Activated T-helper 2 cell treated with anti-CD3 and anti-CD28 coated beads, Interferon-gamma antibody, Interleukin-2, Interleukin-4, amounts not matched to agents 10 μg/mL and 5 μg/mL and 100 μg/mL, durations not matched to agents 14 hours and 24 hours and 36 hours (primary cell): Measurements from ENCODE around the gene PIP5K1C. TPM values are rescaled to one million over a fixed set of nuclear protein-coding genes. Genes with fewer than 3 reads are reported as not detected.

Experiments
- DNase-seq: peaks from one replicate; pipeline ENCODE4 v3.0.0; 2021; ENCODE audit warnings: low spot score
- H3K27ac Mint-ChIP-seq: one replicate; pipeline ENCODE4 v1.8.0; 2021; ENCODE audit warnings: mixed read lengths
- H3K27me3 Mint-ChIP-seq: one replicate; pipeline ENCODE4 v1.8.0; 2021; ENCODE audit warnings: low read depth, mixed read lengths
- H3K36me3 Mint-ChIP-seq: one replicate; pipeline ENCODE4 v1.8.0; 2021; ENCODE audit warnings: low read depth, mixed read lengths
- H3K4me1 Mint-ChIP-seq: one replicate; pipeline ENCODE4 v1.8.0; 2021; ENCODE audit warnings: low read depth, mixed read lengths
- H3K4me3 Mint-ChIP-seq: one replicate; pipeline ENCODE4 v1.8.0; 2021; ENCODE audit warnings: low read depth, mild to moderate bottlenecking, moderate library complexity, mixed read lengths
- H3K9me3 Mint-ChIP-seq: one replicate; pipeline ENCODE4 v1.8.0; 2021; ENCODE audit warnings: mixed read lengths
- intact Hi-C: fragments of 100-400 bp; cut with micrococcal nuclease; formaldehyde crosslinking; loops from one replicate; pipeline ENCODE4 v1.15.1; 2023
- total RNA-seq: library from RNA; stranded (reverse); gene quantifications from 2 replicates; pipeline ENCODE4 v1.2.3, GENCODE V29; 2022

The PIP5K1C gene
- total RNA-seq, 1 donor from 2014 or later = 22.5 TPM

DNA sequence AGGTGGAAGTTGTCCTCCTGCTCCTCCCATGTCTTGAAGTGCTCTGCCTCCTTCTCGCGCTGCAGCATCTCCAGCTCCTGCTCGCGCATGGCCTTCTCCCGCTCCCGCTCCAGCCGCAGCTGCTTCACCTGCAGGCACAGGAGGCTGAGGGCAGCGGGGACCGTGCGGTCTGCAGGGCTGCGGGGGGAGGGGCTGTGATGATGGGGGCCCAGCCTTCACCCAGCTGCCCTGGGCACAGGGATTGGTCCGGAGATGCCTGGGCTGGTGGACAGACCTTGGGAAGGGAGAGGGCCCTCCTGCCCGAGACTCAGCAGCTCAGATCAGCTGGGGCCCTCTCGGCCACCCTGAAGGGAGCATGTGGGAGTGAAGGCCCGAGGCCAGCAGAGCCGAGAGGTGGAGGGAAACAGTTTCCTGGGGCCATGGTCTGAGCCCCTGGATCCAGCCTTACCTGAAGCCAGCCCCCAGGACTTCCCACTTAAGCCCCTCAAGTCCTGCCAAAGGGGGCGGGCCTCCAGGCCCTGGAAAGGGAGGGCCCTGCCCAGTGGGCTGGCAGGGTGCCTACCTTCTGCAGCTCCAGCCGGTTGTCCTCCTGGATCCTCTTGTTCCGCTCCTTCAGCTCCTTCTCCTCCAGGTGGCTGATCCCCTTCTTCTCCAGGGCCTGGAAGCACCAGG, 80.0 kb downstream of the PIP5K1C start:
- DNase-seq = no peak
- H3K4me3 Mint-ChIP-seq = no peak overlapping the region
- peaks cover 16% of the 10 kb centered on the region for H3K4me1 Mint-ChIP-seq
- no peak overlapping the region for H3K27ac Mint-ChIP-seq
- no peaks in the 10 kb centered on the region for H3K27me3 Mint-ChIP-seq
- intact Hi-C loops = no loop called here
- no peaks in the 10 kb centered on the region for H3K9me3 Mint-ChIP-seq
- peaks cover 14% of the 10 kb centered on the region for H3K36me3 Mint-ChIP-seq

DNA sequence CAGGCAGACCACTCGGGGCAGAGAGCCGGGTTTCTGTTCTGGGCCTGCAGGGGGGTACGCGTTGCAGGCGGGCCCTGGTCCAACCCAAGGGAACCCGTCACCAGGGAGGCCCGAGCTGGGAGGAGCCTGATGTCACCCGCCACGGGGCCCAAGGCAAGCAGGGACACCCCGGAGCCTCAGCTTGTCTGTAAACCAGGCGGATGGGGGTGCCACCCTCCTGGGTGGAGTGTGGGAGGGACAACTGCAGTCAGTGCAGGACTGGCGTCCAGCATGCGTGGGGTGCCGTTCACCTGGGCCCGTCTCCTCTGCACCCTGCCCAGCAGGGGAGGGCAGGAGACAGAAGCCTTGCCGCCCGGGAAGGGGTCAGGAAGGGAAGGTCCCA, 80.6 kb downstream of the PIP5K1C start:
- Mint-ChIP-seq H3K4me3 (no peak overlapping the region), H3K36me3 (peaks cover 14% of the 10 kb centered on the region), H3K4me1 (peaks cover 14% of the 10 kb centered on the region), H3K9me3 (no peaks in the 10 kb centered on the region), H3K27ac (no peak overlapping the region), H3K27me3 (no peaks in the 10 kb centered on the region)
- DNase-seq = no peak
- intact Hi-C loops = loop anchor here (2.0 kb wide), 1 partner anchor 75 kb away; no protein-coding TSS in a partner anchor

DNA sequence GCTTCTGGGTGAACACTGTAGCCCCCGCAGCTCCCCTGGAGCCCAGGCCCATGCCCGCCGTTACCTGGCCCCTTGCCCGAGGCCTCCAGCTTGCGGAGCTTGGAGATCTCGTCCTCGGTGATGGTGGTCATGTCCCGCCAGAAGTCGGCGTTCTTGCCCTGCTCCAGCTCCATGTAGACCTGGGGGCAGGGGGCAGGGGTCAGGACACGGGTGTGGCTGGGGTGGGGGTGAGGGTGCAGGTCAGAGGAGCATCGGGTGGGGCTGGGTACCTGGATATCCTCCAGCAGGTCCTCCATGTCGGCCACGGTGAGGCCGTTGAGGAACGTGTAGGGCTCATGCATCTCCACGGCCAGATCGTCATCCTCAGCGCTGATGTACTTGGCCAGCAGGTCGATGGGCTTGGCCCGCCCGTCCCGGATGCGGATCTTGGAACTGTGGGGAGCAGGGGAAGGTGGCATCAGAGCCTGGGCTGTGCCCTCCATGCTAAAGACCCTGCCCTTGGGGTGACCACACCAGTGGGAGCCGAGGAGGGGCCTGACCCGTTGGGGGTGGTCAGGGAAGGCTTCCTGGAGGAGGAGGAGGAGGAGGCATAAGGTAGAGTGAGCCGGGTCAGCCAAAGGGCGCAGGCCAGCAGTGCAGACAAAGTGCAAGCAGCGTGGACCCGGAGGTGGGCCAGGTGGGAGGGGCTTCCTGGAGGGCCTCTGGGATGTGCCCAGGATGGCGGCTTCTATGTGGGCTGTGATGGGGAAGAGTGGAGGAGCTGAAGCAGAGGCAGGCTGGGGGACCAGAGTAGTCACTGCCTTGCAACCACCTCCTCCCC, 81.2 kb downstream of the PIP5K1C start:
- Mint-ChIP-seq H3K36me3 (peaks cover 12% of the 10 kb centered on the region), H3K27me3 (no peaks in the 10 kb centered on the region), H3K9me3 (no peaks in the 10 kb centered on the region), H3K4me1 (peaks cover 8% of the 10 kb centered on the region), H3K4me3 (no peak overlapping the region), H3K27ac (no peak overlapping the region)
- no peak for DNase-seq
- intact Hi-C loops = loop anchor here (2.0 kb wide), 1 partner anchor 74 kb away; no protein-coding TSS in a partner anchor

DNA sequence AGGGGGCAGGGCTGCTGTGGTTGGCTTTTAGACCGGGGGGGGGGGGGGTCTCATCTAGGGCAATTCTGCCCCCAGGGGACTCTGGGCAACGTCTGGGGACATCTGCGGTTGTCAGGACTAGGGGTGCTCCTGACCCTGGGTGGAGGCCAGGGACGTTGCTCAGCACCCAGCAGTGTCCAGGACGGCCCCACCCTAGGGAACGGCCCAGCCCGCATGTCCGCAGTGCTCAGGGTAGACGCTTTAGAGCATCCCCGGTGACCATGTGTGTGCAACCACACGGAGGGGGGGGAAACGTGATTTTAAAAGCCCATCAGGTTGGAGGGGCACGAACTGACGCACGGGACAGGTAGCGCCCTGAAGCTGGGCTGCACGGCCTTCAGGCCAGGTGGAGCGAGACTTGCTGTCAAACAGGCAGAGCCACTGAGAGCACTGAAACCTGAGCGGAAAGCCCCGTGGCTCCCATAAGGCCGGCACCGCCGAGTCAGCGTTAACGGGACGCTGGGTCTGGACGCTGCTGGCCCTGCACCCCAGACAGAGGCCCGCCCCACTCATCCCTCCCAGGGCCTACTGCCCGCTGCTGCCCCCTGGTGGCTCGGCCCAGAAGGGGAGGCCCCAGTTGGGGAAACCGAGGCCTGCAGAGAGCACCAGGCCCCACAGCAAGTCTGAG, 82.0 kb downstream of the PIP5K1C start:
- no peaks in the 10 kb centered on the region for H3K9me3 Mint-ChIP-seq
- no peak overlapping the region for H3K4me3 Mint-ChIP-seq
- H3K27ac Mint-ChIP-seq = no peak overlapping the region
- H3K4me1 Mint-ChIP-seq = peaks cover 7% of the 10 kb centered on the region
- H3K27me3 Mint-ChIP-seq = no peaks in the 10 kb centered on the region
- peak; percentile 33 for DNase-seq
- intact Hi-C loops = loop anchor here (2.0 kb wide), 1 partner anchor 73 kb away; no protein-coding TSS in a partner anchor
- peaks cover 16% of the 10 kb centered on the region for H3K36me3 Mint-ChIP-seq

DNA sequence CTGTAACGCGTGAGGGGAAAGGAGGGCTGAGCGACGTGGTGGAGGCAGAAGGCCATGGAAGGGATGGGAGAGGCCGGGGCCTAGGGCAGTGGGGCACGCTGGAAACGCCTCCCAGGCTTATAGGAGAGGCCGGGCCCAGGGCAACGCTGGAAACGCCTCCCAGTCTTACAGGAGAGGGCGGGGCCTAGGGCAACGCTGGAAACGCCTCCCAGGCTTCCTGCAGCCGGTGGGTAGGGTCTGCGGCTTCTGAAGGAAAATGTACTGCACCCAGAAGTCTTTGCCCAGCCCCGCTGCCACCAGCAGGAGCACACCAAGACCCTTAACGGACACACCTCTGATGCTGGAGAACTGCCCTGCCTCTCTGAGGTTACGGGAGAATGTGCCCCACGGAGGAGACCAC, 82.8 kb downstream of the PIP5K1C start:
- H3K27me3 Mint-ChIP-seq = no peaks in the 10 kb centered on the region
- no peak for DNase-seq
- peaks cover 7% of the 10 kb centered on the region for H3K4me1 Mint-ChIP-seq
- no peak overlapping the region for H3K27ac Mint-ChIP-seq
- intact Hi-C loops = no loop called here
- peaks cover 12% of the 10 kb centered on the region for H3K36me3 Mint-ChIP-seq
- no peak overlapping the region for H3K4me3 Mint-ChIP-seq
- H3K9me3 Mint-ChIP-seq = no peaks in the 10 kb centered on the region

DNA sequence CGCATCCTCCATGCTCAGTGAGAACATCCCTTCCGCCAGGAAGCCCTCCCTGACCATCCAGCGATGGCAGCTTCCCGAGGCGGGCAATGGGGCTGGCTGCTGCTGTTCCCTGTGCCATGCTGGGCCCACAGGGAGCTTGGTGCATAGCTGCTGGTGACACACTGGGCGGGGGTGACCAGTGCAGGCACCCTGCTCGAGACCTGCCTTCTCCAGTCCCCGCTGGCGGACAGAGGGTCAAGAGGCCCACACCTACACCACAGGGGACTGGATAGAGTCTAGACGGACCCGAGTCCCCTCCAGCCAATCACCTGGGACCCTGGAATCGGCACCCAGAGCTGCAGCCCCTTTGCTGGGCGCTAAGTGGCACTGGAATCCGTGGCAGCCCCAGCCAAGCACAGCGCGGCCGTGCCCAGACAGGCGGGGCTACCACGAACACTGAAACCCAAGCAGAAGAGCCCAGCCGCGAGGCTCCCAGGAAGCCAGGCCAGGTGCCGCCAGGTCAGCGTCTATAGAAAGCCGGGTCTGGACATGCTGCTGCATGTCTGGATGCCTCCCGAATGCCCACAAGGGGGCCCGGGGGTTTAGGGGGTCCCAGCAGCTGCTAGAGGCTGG, 84.6 kb downstream of the PIP5K1C start:
- H3K4me3 Mint-ChIP-seq = no peak overlapping the region
- intact Hi-C loops = no loop called here
- no peaks in the 10 kb centered on the region for H3K27me3 Mint-ChIP-seq
- DNase-seq = no peak
- H3K9me3 Mint-ChIP-seq = no peaks in the 10 kb centered on the region
- peaks cover 7% of the 10 kb centered on the region for H3K4me1 Mint-ChIP-seq
- peaks cover 11% of the 10 kb centered on the region for H3K36me3 Mint-ChIP-seq
- no peak overlapping the region for H3K27ac Mint-ChIP-seq

DNA sequence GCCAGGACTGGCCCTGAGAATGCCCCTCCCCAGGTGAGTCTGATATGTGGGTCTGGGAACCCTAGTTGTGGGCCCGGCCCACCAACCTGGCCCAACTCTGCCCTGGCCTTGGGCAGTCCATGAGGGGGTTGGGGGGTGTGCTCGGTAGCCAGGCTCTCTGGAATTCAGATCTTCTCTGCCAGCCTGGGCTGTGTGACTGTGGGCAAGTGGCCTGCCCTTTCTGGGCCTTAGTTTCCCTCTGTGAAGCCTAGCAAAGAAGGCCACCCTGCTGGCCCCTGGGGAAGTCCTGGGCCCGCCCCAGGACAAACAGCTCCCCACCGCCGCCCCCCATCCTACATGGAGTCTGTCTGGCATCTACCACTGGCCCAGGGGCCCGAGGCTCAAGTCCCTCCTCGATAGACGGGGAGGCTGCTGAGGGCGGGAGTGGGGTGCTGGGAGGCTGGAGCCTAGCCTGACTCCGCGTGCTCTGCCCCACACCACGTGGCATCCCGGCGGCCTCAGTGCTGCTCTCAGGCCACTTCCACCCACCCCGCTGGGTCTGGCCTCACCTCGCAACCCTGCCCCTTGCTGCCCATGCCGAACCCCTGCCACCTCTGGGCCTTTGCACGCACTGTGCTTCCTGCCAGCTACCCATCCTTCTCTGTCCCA, 85.3 kb downstream of the PIP5K1C start:
- H3K9me3 Mint-ChIP-seq = no peaks in the 10 kb centered on the region
- no peak for DNase-seq
- H3K27ac Mint-ChIP-seq = no peak overlapping the region
- no peak overlapping the region for H3K4me3 Mint-ChIP-seq
- no peaks in the 10 kb centered on the region for H3K27me3 Mint-ChIP-seq
- intact Hi-C loops = no loop called here
- peaks cover 11% of the 10 kb centered on the region for H3K36me3 Mint-ChIP-seq
- peaks cover 7% of the 10 kb centered on the region for H3K4me1 Mint-ChIP-seq

DNA sequence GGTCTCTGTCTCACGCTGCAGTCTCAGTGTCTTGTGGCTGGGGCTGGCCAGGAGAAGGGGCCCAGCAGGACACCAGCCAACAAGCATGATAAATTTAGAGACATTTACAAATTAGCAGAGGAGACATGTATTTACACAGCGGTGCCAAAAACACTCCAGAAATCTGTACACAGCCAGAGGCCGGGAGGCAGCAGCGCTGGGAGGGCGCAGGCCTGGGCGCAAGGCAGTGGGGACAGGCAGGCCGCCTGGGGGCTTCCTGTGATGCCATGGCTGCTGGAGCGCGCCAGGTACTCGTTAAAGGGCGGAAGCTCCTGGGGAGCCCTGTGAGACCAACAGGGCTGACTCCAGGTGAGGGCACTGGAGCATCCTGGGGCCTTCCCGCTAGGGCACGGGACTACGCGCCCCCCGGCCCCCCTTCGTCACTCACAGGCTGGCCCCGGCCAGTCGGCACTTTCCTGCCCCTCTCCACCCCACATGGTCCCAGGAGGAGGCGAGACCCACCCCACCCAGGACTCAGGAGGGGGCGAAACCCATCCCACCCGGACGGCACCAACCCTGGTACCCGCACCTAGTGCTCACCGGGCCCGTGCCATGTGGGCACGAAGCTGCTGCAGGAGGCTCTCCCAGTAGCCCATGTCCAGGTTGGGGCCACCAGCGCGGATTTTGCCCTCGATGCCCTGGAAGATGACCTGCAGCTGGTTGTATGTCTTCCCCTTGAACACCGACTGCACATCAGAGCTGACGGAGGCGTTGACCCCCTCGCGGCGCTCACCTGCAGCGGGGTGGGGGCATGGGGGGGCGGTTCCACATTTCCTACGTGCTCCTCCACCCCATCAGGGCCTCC, 86.2 kb downstream of the PIP5K1C start:
- Mint-ChIP-seq H3K4me3 (no peak overlapping the region), H3K27me3 (no peaks in the 10 kb centered on the region), H3K27ac (no peak overlapping the region), H3K9me3 (no peaks in the 10 kb centered on the region), H3K4me1 (peaks cover 7% of the 10 kb centered on the region), H3K36me3 (peaks cover 9% of the 10 kb centered on the region)
- DNase-seq = no peak
- intact Hi-C loops = no loop called here

DNA sequence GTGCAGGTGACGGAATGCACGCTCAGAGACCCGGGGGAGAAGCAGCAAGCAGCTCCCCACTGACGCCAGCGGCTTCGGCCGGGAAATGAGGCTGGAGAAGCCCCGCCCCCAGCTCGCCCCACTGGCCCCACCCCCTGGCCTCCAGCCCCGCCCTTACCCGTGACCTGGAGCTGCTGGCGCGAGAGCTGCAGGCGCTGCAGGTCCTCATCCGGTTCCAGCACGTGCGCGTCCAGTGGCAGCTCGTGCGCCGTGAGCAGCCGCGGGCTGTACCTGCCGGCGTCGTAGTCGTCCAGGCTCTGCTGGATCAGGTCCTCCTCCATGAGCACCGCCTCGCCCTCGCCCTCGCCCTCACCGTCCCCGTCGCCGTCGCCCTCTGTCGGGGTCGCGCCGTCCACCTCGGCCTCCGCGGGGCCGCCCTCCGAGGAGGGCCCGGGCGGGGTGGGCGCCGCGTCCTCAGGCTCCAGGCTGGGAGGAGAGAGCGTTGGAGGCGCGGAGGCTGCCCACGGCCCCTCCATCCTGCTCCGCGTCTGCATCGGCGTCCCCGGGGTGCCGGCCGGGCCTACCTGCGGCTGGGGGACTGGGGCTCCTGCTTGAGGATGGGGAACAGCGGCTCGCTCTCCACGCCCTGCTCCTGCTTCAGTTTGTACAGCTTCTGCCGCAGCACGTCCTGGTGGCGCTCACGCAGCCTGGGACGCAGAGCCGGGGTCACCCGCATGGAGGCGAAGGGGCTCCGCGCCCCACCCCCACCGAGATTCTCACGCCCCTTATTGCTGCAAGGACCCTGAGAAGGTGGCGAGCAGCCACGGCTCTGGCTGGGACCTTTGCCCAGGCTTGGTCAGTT, 87.1 kb downstream of the PIP5K1C start:
- DNase-seq = no peak
- peaks cover 9% of the 10 kb centered on the region for H3K4me1 Mint-ChIP-seq
- peaks cover 7% of the 10 kb centered on the region for H3K36me3 Mint-ChIP-seq
- no peak overlapping the region for H3K27ac Mint-ChIP-seq
- H3K27me3 Mint-ChIP-seq = no peaks in the 10 kb centered on the region
- no peaks in the 10 kb centered on the region for H3K9me3 Mint-ChIP-seq
- no peak overlapping the region for H3K4me3 Mint-ChIP-seq
- intact Hi-C loops = no loop called here

DNA sequence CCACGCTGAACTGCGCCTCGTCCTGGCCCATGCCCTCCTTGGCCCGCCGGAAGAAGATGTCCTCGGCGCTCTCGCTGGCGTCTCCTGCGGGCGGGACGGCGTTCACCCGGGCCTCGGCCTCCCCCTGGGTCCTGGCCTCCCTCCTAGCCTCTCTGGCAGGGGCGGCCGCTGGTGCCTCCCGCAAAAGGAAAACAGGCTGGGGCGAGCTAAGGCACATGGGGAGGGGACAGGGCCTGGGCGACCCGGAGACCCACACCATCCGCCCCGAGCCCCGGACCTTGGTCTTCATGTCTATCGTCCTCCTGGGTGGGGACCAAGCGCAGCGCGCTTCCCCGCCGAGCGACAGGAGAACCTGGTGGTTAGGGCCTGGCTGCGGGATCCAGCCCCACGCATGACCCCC, 87.9 kb downstream of the PIP5K1C start:
- no peaks in the 10 kb centered on the region for H3K9me3 Mint-ChIP-seq
- no peak overlapping the region for H3K4me3 Mint-ChIP-seq
- peaks cover 6% of the 10 kb centered on the region for H3K4me1 Mint-ChIP-seq
- peaks cover 4% of the 10 kb centered on the region for H3K27me3 Mint-ChIP-seq
- no peak for DNase-seq
- H3K36me3 Mint-ChIP-seq = peaks cover 7% of the 10 kb centered on the region
- no peak overlapping the region for H3K27ac Mint-ChIP-seq
- intact Hi-C loops = no loop called here

DNA sequence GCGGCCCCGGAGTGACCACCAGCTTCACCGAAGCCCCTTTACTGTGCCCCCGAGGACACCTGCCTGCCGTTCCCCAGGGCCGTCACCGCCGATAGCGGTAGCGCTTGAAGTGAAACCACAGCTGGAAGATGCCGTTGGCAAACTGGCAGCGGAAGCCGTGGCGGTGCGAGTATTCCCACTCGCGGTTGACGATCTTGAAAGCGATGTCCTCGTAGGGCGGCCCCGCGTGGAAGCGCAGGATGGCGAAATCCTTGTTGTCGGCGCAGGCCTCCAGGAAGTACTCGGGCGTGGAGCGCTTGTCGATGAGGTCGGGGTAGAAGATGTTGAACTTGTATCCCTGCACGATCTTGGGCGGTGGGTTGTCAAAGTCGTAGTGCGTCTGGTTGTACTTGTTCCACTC, 88.4 kb downstream of the PIP5K1C start:
- DNase-seq = no peak
- Mint-ChIP-seq H3K4me1 (peaks cover 2% of the 10 kb centered on the region), H3K9me3 (no peaks in the 10 kb centered on the region), H3K27me3 (peaks cover 4% of the 10 kb centered on the region), H3K4me3 (no peak overlapping the region), H3K27ac (no peak overlapping the region), H3K36me3 (peaks cover 7% of the 10 kb centered on the region)
- intact Hi-C loops = no loop called here
